ENCODE data around the gene LIMCH1.
"Not testable (repeated sequence)": the region's sequence is repeated elsewhere in the genome, so short reads cannot be mapped to it uniquely, and the experiment has no call there.

The LIMCH1 gene, protein sequence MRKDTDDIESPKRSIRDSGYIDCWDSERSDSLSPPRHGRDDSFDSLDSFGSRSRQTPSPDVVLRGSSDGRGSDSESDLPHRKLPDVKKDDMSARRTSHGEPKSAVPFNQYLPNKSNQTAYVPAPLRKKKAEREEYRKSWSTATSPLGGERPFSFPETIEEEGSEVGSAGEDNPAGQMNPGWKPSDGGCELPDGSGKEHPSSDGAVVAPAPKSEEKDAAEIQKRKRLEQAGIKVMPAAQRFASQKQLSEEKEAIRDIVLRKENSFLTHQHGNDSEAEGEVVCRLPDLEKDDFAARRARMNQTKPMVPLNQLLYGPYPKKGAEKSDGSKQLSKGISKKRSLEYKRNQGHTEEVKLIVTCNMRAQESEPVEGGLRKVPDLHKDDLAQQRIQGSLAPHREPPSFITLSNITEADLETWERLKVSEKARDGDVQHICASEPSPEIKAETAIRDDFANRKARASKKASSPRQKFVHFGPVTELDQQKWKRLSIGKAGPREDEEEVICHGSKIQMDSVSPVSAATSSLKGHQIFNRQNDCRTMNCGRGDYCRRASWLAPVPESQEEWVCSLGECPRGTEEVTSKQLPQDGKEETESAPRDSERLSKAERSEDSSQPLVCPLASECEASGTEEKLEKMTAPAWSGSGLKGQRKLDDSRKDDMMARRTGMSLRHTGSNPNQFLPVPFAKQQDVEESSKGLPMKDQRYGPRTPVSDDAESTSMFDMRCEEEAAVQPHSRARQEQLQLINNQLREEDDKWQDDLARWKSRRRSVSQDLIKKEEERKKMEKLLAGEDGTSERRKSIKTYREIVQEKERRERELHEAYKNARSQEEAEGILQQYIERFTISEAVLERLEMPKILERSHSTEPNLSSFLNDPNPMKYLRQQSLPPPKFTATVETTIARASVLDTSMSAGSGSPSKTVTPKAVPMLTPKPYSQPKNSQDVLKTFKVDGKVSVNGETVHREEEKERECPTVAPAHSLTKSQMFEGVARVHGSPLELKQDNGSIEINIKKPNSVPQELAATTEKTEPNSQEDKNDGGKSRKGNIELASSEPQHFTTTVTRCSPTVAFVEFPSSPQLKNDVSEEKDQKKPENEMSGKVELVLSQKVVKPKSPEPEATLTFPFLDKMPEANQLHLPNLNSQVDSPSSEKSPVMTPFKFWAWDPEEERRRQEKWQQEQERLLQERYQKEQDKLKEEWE (N-terminal part only)

DNA sequence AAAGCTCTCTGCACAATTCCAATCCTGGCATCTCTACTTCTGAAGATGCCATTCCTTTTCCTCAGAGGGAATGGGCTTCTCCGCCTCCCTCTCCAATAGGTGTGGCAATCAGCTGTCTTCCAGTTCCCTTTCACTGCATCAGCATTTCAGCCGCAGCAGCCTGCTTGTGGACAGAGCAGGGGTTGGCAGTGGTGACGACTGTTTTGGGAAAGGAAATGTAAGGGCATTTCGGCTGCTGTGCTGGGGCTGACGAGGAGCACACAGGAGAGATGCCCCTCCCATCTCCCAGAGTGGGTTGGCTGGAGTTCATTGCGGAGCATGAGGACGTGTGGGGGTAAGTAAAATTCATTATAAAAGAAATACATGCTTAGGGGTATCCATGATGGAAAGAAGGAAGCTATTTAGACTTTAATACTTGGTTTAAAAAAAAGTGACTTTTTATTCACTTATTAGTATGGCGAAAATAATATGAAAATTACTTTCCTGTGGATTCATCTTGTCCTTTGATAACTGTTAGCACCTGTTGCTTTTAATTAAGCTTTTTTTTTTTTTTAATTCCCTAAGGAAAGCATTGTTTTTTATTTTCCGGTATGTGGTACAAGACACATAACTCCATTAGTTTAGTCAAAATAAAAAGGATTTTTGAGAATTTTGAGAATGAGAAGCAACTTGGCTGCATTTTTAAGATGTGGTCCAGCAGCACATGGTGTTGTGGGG, at the start of gene LIMCH1:
LIMCH1 (plus strand) TSS at position 141 of the 717 bp plus-strand sequence. CDS start 67,839 bp downstream, outside the sequence.
- DNase-seq (ENCODE audit: low spot score): no peak

DNA sequence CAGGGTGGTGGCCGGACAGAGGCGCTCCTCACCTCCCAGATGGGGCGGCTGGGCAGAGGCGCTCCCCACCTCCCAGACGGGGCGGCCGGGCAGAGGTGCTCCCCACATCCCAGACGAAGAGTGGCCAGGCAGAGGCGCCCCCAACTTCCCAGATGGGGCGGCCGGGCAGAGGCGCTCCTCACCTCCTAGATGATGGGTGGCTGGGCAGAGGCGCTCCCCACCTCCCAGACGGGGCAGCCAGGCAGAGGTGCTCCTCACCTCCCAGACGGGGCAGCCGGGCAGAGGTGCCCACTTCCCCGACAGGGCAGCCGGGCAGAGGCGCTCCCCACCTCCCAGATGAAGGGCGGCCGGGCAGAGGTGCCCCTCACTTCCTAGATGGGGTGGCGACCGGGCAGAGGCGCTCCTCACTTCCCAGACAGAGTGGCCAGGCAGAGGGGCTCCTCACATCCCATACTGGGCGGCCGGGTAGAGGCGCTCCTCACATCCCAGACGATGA, 46.8 kb upstream of the LIMCH1 start:
- DNase-seq (ENCODE audit: low spot score): not testable (repeated sequence)

DNA sequence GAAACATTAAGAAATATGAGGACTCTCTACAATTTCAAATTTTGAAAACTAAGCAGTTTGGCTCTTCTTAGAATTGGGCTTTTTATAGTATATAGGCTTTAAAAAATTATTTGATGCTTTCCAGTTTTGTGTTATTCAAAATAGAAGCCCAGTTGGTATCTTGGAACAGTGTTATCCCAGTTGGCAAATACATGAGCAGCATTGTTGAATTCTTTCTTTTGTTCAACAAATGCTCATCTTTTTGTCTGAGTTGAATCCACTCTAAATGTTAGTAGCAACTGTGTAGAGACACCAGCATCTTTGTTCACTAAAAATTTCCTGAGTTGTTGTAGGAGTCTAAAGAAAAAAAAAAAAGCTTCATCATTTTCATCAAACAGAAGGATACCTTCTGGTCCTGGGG, 41.0 kb upstream of the LIMCH1 start:
- DNase-seq (ENCODE audit: low spot score): no peak

DNA sequence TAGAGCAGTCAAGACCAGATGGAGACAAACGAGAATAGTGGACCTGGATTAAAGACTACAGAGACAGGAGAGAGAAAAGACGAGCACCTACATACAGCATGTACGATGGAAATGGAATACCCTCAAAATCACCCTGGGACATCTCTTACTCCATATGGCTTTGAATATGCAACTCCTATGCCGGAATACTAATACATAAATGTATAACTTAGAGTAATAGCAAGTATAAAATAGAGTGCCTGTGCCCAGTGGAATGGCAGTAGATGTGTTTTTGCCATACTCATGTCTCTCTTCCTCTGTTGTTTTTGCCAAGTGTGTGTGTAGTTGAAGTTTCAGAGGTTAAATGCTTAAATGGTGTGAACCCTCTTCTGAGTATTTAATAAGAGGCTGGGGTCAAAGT, 39.8 kb upstream of the LIMCH1 start:
- no peak for DNase-seq (ENCODE audit: low spot score)

DNA sequence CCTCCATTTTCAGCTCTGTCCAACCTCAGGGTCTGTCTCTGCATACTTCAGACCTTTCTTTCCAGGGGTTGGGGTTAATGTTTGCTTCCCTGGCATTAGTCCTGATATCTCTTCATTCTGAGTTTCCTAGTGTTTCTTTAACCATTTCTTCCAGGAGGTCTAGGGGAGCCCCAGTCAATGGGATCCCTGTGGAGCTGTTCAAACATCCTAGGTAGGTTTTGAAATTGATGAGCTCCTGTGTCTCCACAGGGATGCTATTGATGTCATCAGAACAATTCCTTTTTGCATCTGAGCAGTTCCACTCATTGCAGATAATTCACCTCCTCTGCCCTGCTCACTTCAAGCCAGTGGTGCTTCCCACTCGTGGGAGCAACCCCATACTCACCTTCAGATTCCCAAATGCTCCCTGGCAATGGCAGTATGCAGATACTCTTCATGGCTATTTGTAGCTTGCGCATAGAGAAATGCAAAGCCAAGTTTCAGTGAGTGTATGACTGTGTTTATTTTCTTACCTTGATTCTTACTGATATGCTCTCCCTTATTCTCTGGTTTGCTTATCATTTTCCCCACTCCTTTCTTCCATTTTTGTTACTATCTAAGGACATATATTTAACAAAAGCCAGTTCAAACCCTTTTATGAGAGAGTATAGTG, 33.7 kb upstream of the LIMCH1 start:
- DNase-seq (ENCODE audit: low spot score): no peak

DNA sequence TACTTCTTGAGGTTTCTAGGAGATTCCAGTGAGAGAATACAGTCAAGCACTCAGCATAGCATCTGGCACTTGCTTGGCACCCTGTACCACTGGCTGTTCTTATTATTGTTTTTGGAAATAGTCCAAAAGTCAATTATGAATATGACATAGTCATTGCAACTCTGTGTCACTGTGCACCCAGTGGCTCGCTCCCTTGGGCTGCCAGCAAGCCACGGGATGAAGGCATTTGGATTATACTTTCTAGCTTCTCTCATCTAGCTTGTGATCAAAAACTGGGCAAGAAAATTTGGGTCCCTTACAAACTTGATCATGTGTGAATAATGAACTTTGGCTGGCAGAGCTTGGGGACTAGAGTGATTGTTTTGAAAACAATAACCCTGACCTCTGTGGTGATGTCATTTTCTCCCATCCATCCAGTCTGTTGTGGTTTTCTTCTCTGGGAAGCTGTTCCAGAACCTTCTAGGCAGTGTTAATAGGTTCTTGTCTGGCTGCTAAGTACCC, 32.7 kb upstream of the LIMCH1 start:
- no peak for DNase-seq (ENCODE audit: low spot score)

DNA sequence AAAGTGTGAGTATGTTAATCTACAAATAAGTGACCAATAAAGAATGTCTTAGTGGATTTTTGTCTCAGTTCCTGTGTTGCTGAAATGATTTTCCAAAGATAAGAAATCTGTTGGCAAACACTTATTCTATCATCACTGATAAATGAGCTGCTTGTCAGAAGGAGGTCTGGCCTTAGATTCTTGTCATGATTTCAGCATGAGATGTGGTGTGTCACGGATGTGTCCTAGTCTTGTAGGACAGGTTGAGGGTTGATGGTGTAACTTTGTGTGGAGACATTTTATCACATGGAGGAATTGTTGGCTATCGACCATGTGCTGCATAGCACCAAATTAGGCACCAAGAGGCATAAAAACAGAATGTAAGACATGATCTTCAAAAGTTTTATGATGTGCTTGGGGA, 31.8 kb upstream of the LIMCH1 start:
- no peak for DNase-seq (ENCODE audit: low spot score)

DNA sequence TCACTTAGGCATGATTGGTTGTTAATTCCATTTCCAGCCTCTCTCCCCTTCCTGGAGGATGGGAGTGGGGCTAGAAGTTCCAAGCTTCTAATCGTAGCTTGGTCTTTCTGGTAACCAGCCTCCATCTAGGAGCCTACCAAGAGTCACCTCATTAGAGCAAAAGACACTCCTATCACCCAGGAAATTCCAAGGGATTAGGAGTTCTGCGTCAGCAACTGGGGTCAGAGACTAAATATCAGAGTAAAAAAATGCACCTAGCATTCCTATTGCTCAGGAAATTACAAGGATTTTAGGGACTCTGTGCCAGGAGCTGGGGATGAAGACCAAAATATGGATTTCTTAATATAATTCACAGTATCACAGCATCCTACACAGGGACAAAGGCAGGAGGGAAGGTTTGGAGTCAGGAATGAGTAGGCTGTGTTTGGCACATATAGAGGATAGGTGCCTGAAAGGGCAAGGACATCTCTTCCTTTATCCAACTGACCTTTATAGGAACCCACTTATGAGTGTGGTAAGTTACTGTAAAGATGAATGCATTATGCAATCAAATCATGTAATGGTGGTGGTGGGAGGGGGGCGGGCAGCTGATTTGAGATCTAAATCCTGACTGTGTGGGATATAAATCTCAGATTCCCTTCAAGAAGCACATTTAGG, 30.5 kb upstream of the LIMCH1 start:
- DNase-seq (ENCODE audit: low spot score): no peak

DNA sequence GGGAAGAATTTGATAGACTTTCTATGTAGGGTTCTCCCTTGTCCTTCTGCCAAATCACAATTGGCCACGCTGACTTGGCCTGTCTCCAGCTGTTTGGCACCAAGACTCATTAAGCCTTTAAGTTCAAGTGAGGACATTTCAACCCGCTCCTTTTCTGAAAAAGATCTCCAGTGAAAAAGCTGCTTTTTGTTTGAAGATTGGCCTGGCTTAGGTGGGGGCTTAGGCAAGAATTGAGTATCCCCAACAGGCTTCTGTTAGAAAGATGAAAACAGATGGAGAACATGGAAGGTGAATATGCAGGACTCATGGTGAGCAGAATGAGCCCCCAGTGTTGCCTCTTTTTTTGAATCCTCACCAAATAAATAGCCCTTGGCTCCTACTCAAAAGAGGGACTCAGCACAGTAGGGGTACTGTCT, 28.5 kb upstream of the LIMCH1 start:
- no peak for DNase-seq (ENCODE audit: low spot score)

DNA sequence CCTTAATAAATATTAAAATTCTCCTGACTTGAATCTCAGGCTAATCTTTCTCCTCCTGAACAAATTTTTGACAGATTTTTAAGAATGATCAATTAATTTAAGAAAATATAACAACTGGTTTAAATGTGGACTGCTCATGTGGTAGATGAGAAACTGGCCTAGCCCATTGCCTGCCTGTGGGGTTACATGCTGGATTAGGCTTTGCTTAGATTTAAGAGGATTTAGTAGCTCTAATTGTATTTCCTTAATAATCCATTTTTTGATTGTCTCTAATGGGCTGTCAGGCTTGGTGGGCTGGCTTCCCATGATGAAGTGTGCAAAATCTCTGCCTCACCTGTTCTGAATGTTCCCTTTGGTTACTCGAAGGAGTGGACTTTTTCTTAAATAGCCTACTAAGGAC, 27.8 kb upstream of the LIMCH1 start:
- no peak for DNase-seq (ENCODE audit: low spot score)

DNA sequence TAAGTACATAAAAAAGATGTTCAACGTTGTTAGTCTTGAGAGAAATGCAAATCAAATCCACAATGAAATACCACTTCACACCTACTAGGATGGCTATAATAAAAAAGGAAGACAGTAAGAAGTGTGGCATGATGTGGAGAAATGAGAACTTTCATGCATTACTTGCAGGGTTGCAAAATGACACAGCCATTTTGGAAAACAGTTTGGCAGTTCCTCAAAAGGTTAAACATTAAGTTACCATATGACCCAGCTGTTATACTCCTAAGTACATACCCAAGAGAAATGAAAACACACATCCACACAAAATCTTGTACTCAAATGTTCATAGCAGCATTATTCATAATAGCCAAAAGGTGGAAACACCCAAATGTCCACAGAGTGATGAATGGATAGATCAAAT, 25.8 kb upstream of the LIMCH1 start:
- no peak for DNase-seq (ENCODE audit: low spot score)

DNA sequence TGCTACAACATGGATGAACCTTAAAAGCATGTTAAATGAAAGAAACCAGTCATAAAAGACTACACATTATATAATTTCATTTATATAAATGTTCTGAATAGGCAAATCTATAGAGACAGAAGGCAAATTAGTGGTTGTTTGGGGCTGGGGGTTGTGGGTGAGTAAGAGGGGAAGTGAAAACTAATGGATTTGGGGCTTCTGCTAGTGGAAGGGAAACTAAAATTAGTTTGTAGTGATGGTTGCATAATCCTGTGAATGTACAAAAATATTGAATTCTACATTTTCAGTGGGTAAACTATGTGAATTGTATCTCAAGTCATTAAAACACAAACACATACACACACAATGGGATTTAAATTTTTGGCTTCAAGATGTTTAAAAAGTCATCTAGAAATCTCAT, 25.4 kb upstream of the LIMCH1 start:
- DNase-seq (ENCODE audit: low spot score): no peak

DNA sequence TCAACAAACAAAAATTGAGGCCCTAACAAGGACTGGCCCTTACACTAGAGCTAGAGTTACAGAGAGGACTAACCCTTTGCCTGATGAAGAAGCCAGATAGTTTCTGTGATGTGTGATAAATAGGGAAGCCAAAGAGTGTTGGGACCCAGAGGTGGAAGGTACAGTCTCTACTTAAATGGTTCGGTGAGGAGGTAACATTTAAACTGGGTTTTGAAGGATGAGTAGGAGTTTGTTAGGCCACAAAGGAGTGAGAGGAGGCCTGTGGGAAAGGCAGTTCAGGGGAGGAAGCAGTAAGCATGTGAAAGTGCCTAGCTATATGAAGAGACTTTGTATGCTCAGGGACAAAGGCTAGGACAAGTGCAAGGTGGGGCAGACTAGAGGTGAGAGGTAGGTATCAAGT, 23.8 kb upstream of the LIMCH1 start:
- no peak for DNase-seq (ENCODE audit: low spot score)

DNA sequence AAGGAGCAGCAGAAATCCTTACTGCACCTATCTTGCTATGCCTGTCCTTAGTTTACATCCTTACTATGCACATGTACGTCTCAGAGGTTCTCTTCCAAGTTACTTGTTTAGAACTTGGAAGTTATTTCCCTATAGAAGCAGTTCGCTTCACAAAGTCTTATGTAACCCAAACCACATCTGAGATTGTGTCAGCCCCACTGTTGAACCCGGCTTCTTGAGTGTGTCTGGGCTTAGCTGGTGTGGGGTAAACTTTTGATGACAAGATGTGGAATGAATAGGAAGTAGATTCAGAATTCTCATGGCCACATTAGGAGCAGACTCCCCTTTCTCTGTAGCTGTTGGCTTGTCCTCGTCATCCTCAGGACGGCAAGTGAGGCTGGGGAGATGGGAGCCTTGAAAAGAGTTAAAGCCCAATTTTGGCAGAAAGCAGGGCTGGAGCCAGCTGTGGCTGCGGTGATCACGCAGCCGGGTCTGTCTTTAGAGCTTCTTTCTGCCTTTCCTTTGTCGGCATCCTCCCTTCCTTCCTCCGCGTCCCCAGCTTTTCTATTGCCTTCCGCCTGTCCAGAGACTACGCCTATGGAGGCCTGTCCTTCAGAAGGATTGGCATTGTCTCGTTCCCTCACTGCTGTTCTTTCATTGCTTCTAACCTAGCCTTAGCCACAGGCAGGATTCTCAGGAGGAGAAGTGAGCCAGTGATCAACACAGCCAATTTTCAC, 23.0 kb upstream of the LIMCH1 start:
- no peak for DNase-seq (ENCODE audit: low spot score)

DNA sequence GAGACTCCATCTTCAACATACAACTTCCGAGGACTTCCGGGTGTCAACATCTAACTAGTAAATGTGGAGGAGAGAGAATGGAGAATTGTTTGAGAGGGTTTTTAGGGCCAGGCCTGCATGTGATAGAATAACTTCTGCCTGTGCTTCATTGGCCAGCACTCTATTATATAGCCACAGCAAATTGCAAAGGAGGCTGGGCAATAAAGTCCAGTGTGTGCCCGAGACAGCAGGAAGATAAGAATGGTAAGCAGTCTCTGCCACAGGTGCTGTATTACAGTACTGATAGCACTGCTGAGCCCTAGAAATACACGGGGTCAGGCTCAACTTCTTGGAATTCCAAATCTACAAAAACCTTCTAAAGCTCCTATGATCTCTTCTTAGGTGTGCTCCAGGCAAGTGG, 20.8 kb upstream of the LIMCH1 start:
- no peak for DNase-seq (ENCODE audit: low spot score)

DNA sequence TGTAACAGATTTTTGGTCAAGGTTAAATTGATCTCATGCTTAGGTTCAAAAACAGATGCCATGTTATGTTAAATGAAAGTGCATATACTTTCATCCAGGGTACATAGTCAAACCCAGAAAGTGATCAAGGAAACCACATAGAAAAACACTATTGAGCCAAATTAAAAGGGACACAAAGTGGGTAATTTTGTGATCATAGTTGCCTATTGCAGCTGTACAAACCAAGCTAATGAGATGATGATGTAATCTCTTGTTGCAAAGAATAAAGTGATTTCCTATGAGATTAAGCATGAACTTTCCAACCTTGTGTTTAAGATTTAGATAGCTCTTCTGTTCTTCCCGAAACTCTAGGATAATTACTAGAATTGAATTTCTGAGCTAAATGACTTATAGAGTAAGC, 20.2 kb upstream of the LIMCH1 start:
- DNase-seq (ENCODE audit: low spot score): no peak

DNA sequence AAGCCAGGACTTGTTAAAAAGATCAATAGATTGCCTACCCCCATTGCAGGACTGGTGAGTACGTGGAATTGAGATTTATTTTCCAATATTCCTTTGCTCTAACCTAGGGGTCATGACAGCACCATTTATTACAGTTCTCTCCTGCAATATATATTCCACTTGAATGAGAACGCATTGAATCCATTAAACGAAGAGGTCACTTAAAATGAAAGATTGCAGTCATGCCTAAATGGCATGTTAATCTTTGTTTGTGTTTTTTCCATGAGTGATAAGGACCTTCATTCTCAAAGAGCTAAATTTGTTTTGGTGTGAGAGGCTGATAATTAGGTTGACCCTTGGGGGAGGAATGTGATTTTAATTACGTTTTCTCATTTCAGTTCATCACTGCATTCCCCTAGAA, 13.5 kb upstream of the LIMCH1 start:
- no peak for DNase-seq (ENCODE audit: low spot score)

DNA sequence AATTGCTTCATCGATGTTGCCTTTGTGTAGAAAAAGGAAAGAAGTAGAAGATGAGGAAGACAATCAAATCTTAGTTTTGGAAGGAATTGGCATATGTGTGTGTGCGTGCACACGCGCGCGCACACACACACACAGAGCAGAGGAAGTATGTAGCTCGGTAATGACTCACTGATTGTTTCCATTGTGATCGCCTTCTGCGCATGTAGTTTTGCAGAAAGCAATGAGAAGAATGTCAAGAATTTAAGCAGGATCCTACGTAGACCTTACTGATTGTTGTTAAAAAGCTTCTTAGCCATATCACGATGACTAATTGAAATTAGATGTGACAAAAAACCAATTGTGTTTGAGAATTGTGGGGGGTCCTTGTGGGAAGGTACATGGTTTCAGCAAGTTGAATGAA, 12.8 kb upstream of the LIMCH1 start:
- DNase-seq (ENCODE audit: low spot score): no peak

DNA sequence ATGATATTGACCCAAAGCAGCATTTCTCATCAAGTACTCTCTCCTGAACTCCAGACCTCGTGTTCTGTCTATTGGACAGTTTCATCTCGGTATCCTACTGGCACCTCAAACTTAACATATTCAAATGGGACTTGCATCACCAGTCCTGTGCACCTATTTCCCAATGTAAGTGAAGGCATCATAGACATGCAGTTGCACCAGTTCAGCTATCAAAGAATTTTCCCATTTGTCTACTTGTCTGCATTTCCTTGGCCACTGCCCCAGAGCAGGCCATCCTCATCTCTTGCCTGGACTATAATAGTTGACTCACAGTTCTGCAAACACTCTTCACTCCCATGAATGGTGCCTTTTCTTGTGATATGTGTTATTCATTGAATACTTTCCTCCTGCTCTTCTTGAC, 11.3 kb upstream of the LIMCH1 start:
- DNase-seq (ENCODE audit: low spot score): no peak

All from hematopoietic multipotent progenitor cell treated with erythropoietin and hydrocortisone succinate and interleukin-3 and kit ligand, for 17 days (in vitro differentiated cells).